Epithelial cell of proximal tubule (primary cell): ENCODE data around the gene MEI1. TPM values are rescaled to one million over a fixed set of nuclear protein-coding genes. Genes with fewer than 3 reads are reported as not detected.

Experiments
- DNase-seq: peaks from one replicate; pipeline ENCODE4 v3.0.0-alpha.2; 2011; ENCODE audit warnings: low read depth
- H3K4me3 ChIP-seq: 2 replicates; pipeline ENCODE4 v1.5.1; 2011; ENCODE audit warnings: low read depth, mild to moderate bottlenecking, low read length
- CTCF ChIP-seq: conservative IDR thresholded peaks from 2 replicates; pipeline ENCODE4 v1.5.1; 2012; ENCODE audit warnings: low read depth, mild to moderate bottlenecking, low read length
- total RNA-seq: library from RNA; depleted of rRNA; stranded (reverse); fragments of >200 nt; gene quantifications from 2 replicates; pipeline ENCODE4 v1.2.3, GENCODE V29; 2015

Gene MEI1
- total RNA-seq, 1 donor from 2014 or later = 0.35 TPM

GRCh38 chr22:41845380-41846267, 146.3 kb downstream of the MEI1 start:
- no peak overlapping the region for H3K4me3 ChIP-seq
- TF ChIP-seq CTCF = no peak
- no peak for DNase-seq

GRCh38 chr22:41846268-41846987, 147.1 kb downstream of the MEI1 start:
- TF ChIP-seq CTCF = no peak
- no peak for DNase-seq
- H3K4me3 ChIP-seq = no peak overlapping the region

GRCh38 chr22:41847300-41847699, 148.0 kb downstream of the MEI1 start:
- DNase-seq = no peak
- no peak for TF ChIP-seq CTCF
- no peak overlapping the region for H3K4me3 ChIP-seq

GRCh38 chr22:41848468-41848867, 149.2 kb downstream of the MEI1 start:
- no peak for DNase-seq
- no peak overlapping the region for H3K4me3 ChIP-seq
- TF ChIP-seq CTCF = peak; percentile 3

Other genes starting within 250 kb of the MEI1 start
- gene PHF5A, start 230.8 kb upstream of the MEI1 start, total RNA-seq = 61.1 and 82.3 TPM in 2 replicates
- gene ACO2, start 230.4 kb upstream of the MEI1 start, total RNA-seq = 58.8 and 81.8 TPM in 2 replicates
- 9.5 and 17.0 TPM in 2 replicates for gene POLR3H, start 155.0 kb upstream of the MEI1 start, total RNA-seq
- 3.6 and 4.3 TPM in 2 replicates for gene CSDC2, start 138.5 kb upstream of the MEI1 start, total RNA-seq
- 34.1 and 61.2 TPM in 2 replicates for gene PMM1, start 109.7 kb upstream of the MEI1 start, total RNA-seq
- gene DESI1, start 78.5 kb upstream of the MEI1 start, total RNA-seq = 21.8 and 180 TPM in 2 replicates
- gene XRCC6, start 78.2 kb upstream of the MEI1 start, total RNA-seq = 368 and 606 TPM in 2 replicates
- 183 and 246 TPM in 2 replicates for gene SNU13, start 10.6 kb upstream of the MEI1 start, total RNA-seq
- 17.8 and 21.7 TPM in 2 replicates for gene CCDC134, start 101.2 kb downstream of the MEI1 start, total RNA-seq
- 61.1 and 73.4 TPM in 2 replicates for gene SREBF2, start 133.6 kb downstream of the MEI1 start, total RNA-seq
- not detected in 2 replicates for gene SHISA8, start 215.6 kb downstream of the MEI1 start, total RNA-seq
- 1.0 TPM in 1 of 2 replicates, not detected in the other for gene TNFRSF13C, start 227.3 kb downstream of the MEI1 start, total RNA-seq
- 58.2 and 68.1 TPM in 2 replicates for gene CENPM, start 247.6 kb downstream of the MEI1 start, total RNA-seq